AG08396 (cell line): Measurements from ENCODE around the gene LIPI.
"Not testable (repeated sequence)": the region's sequence is repeated elsewhere in the genome, so short reads cannot be mapped to it uniquely, and the experiment has no call there.

ENCODE experiments used
- DNase-seq: peaks from one replicate; pipeline ENCODE4 v3.0.0; 2012; ENCODE audit warnings: low spot score, mixed read lengths

LIPI gene

GRCh38 chr21:14073615-14074014 lies 137.1 kb downstream of the LIPI start:
- DNase-seq: no peak

- no peak for DNase-seq
Measured at GRCh38 chr21:14072761-14073535, 137.8 kb downstream of the LIPI start.

GRCh38 chr21:14071902-14072734 lies 138.6 kb downstream of the LIPI start:
- DNase-seq: no peak

- DNase-seq: no peak
Measured at GRCh38 chr21:14070968-14071367, 139.8 kb downstream of the LIPI start.

GRCh38 chr21:14070049-14070893 lies 140.5 kb downstream of the LIPI start:
- no peak for DNase-seq

GRCh38 chr21:14064296-14064645 lies 146.5 kb downstream of the LIPI start:
- DNase-seq: no peak

- not testable (repeated sequence) for DNase-seq
Measured at GRCh38 chr21:14063620-14064295, 147.0 kb downstream of the LIPI start.

- not testable (repeated sequence) for DNase-seq
Measured at GRCh38 chr21:14062684-14063083, 148.1 kb downstream of the LIPI start.

- DNase-seq: not testable (repeated sequence)
Measured at GRCh38 chr21:14061820-14062219, 148.9 kb downstream of the LIPI start.

- not testable (repeated sequence) for DNase-seq
Measured at GRCh38 chr21:14058995-14059627, 151.6 kb downstream of the LIPI start.
